ENCODE results near the gene POU6F1.

The POU6F1 gene

DNA sequence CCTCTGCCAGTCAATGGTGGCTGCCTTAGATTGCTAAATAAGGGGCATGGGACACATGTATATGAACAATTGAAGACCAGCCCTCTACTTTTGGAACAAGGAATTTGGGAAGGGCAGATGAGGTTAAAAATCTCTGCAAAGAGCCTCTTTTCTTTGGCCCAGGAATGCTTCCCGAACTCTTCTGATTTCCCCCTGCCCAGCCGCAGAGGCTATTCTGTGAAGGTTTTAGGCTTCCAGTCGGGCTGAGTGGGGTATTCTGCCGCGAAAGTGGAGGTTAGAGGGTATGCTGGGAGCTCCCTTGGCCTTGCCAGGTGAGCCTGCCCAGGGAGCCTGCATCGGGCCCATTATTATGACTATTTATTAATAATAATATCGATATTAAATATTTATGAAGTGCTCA, 1.2 kb downstream of the POU6F1 start:
- no peak overlapping the region for H2AFZ ChIP-seq (ENCODE audit: low read length)
- H3K9ac ChIP-seq (ENCODE audit: low read length): no peak overlapping the region; the same call in 1 of the 2 replicates
- H3K36me3 ChIP-seq (replicated peaks; ENCODE audit: insufficient read depth, low read length): no peaks in the 10 kb centered on the region
- peaks cover 14% of the 10 kb centered on the region for H3F3A ChIP-seq (ENCODE audit: insufficient read depth, low read length)
- H3K27ac ChIP-seq (ENCODE audit: low read length): no peak overlapping the region
- H3K4me2 ChIP-seq (ENCODE audit: low read depth, low read length): peak overlapping the region; percentile 52; the same call in 1 of the 2 replicates
- H3K27me3 ChIP-seq (replicated peaks; ENCODE audit: insufficient read depth, low read length): no peaks in the 10 kb centered on the region
- H4K20me1 ChIP-seq (ENCODE audit: insufficient read depth, low read length): no peaks in the 10 kb centered on the region
- no peaks in the 10 kb centered on the region for H3K9me2 ChIP-seq (replicated peaks; ENCODE audit: insufficient read depth, low read length)
- no peak for DNase-seq
- no peak overlapping the region for H3K4me3 ChIP-seq (ENCODE audit: low read length)
- 0 out of 2 replicates have a peak, but pooled peaks cover 5% of the 10 kb centered on the region for H3K4me1 ChIP-seq (ENCODE audit: low read length)
- TF ChIP-seq, protein P1, sequence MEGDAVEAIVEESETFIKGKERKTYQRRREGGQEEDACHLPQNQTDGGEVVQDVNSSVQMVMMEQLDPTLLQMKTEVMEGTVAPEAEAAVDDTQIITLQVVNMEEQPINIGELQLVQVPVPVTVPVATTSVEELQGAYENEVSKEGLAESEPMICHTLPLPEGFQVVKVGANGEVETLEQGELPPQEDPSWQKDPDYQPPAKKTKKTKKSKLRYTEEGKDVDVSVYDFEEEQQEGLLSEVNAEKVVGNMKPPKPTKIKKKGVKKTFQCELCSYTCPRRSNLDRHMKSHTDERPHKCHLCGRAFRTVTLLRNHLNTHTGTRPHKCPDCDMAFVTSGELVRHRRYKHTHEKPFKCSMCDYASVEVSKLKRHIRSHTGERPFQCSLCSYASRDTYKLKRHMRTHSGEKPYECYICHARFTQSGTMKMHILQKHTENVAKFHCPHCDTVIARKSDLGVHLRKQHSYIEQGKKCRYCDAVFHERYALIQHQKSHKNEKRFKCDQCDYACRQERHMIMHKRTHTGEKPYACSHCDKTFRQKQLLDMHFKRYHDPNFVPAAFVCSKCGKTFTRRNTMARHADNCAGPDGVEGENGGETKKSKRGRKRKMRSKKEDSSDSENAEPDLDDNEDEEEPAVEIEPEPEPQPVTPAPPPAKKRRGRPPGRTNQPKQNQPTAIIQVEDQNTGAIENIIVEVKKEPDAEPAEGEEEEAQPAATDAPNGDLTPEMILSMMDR (IDR thresholded peaks at IDR 0.05; ENCODE audit: low read length): no peak
- TF ChIP-seq EZH2phosphoT487 (IDR thresholded peaks at IDR 0.05; ENCODE audit: low read length) (no peak), EZH2 (optimal IDR thresholded peaks at IDR 0.05; ENCODE audit: low read depth, low read length) (no peak)
- no peaks in the 10 kb centered on the region for H3K79me2 ChIP-seq (ENCODE audit: low read length)
- H3K9me3 ChIP-seq (replicated peaks; ENCODE audit: insufficient read depth, low read length): no peaks in the 10 kb centered on the region

DNA sequence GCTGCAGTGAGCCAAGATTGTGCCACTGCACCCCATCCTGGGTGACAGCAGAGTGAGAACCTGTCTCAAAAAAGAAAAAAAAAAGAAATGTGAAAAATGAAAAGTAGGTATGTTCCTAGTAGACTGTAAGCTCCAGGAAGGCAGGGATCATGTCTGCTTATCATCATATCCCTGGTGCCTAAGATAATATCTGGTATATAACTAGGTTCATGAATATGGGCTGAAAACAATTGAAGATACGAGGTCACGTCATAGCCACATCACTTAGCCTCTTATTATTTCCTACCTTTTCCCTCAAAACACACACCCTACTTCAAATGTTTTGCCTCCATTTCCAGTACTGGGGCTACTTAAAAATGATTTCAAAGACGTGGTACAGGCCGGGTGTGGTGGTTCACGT, 3.0 kb downstream of the POU6F1 start:
- Histone ChIP-seq H3K9ac (ENCODE audit: low read length) (no peak overlapping the region), H3F3A (ENCODE audit: insufficient read depth, low read length) (peaks cover 14% of the 10 kb centered on the region), H3K9me2 (replicated peaks; ENCODE audit: insufficient read depth, low read length) (no peaks in the 10 kb centered on the region), H3K4me3 (ENCODE audit: low read length) (no peak overlapping the region), H3K79me2 (ENCODE audit: low read length) (no peaks in the 10 kb centered on the region), H3K27ac (ENCODE audit: low read length) (no peak overlapping the region), H3K9me3 (replicated peaks; ENCODE audit: insufficient read depth, low read length) (no peaks in the 10 kb centered on the region), H3K4me1 (ENCODE audit: low read length) (0 out of 2 replicates have a peak, but pooled peaks cover 5% of the 10 kb centered on the region), H4K20me1 (ENCODE audit: insufficient read depth, low read length) (no peaks in the 10 kb centered on the region), H3K4me2 (ENCODE audit: low read depth, low read length) (no peak overlapping the region), H3K36me3 (replicated peaks; ENCODE audit: insufficient read depth, low read length) (no peaks in the 10 kb centered on the region), H3K27me3 (replicated peaks; ENCODE audit: insufficient read depth, low read length) (no peaks in the 10 kb centered on the region), H2AFZ (ENCODE audit: low read length) (no peak overlapping the region)
- DNase-seq: no peak
- TF ChIP-seq EZH2phosphoT487 (IDR thresholded peaks at IDR 0.05; ENCODE audit: low read length): no peak
- TF ChIP-seq EZH2 (optimal IDR thresholded peaks at IDR 0.05; ENCODE audit: low read depth, low read length): no peak
- TF ChIP-seq, protein P1 (IDR thresholded peaks at IDR 0.05; ENCODE audit: low read length): no peak

- H2AFZ ChIP-seq (ENCODE audit: low read length): no peak overlapping the region
- H3K27ac ChIP-seq (ENCODE audit: low read length): no peak overlapping the region
- TF ChIP-seq EZH2phosphoT487 (IDR thresholded peaks at IDR 0.05; ENCODE audit: low read length) (no peak), EZH2 (optimal IDR thresholded peaks at IDR 0.05; ENCODE audit: low read depth, low read length) (no peak)
- TF ChIP-seq, protein P1 (IDR thresholded peaks at IDR 0.05; ENCODE audit: low read length): no peak
- H3K79me2 ChIP-seq (ENCODE audit: low read length): no peaks in the 10 kb centered on the region
- H3K4me2 ChIP-seq (ENCODE audit: low read depth, low read length): no peak overlapping the region
- H3K9me2 ChIP-seq (replicated peaks; ENCODE audit: insufficient read depth, low read length): no peaks in the 10 kb centered on the region
- no peaks in the 10 kb centered on the region for H3K9me3 ChIP-seq (replicated peaks; ENCODE audit: insufficient read depth, low read length)
- H3K27me3 ChIP-seq (replicated peaks; ENCODE audit: insufficient read depth, low read length): no peaks in the 10 kb centered on the region
- no peak for DNase-seq
- no peak overlapping the region for H3K9ac ChIP-seq (ENCODE audit: low read length)
- H3K4me3 ChIP-seq (ENCODE audit: low read length): no peak overlapping the region
- H3K4me1 ChIP-seq (ENCODE audit: low read length): no peaks in the 10 kb centered on the region
- no peaks in the 10 kb centered on the region for H4K20me1 ChIP-seq (ENCODE audit: insufficient read depth, low read length)
- 0 out of 2 replicates have a peak, but pooled peaks cover 2% of the 10 kb centered on the region for H3F3A ChIP-seq (ENCODE audit: insufficient read depth, low read length)
- H3K36me3 ChIP-seq (replicated peaks; ENCODE audit: insufficient read depth, low read length): no peaks in the 10 kb centered on the region
Observed at GRCh38 chr12:51210690-51211395, 7.0 kb downstream of the POU6F1 start.

All from MM.1S (cell line).